Stimulated activated CD8-positive, alpha-beta memory T cell treated with anti-CD3 and anti-CD28 coated beads, Interleukin-12 subunit alpha, Interleukin-12 subunit beta, amount 100 ng/mL, for 24 hours (primary cell): ENCODE data around the gene RHBDD3.

Source experiments
- DNase-seq: peaks from one replicate; pipeline ENCODE4 v3.0.0-alpha.2; 2020; ENCODE audit errors: extremely low read depth

Gene RHBDD3

DNA sequence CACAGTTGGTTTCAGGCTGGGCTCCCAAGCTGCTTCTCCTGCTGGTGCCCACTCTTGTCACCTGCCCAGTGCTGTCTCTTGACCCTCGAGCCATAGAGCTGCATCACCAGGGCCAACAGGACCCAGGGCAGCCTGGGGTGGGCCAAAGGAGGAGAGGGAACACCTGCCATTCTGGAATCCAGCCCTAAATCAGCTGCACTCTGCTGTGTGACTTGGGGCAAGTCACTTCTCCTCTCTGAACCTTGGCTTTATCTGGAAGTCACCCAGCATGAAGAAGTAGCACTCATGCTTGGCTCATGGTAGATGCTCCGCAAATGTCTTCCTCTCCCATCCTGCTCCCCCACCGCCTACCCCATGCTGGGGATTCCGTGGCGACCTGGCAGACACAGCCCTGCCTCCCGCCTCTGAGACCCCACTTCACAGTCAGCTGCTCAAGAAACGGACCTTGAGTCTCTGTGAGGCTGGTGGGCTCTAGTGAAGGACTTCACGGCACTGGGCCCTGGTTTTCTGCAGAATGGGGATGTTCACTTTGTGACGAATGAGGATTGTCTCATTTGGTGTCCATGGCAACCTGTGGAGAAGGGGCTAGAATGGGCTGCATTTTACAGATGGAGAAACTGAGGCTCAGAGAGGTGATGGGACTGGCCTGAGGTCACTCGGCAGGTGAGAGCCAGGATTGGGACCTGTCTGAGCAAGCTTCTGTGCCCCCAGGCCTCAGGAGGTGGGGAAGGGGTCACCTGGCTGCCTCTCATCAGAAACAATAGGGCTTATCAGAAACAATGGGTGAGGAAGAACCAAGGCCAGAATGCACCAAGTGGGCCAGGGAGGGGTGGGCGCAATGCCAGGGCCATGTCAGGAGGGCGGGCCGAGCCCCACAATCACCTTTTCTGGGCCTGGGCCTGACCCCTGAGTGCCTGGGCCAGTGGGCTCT lies 49.7 kb downstream of the RHBDD3 start:
- DNase-seq, result no peak

GRCh38 chr22:29216873-29217666 lies 50.7 kb downstream of the RHBDD3 start:
- DNase-seq, result no peak

GRCh38 chr22:29216011-29216872 lies 51.5 kb downstream of the RHBDD3 start:
- no peak for DNase-seq

DNA sequence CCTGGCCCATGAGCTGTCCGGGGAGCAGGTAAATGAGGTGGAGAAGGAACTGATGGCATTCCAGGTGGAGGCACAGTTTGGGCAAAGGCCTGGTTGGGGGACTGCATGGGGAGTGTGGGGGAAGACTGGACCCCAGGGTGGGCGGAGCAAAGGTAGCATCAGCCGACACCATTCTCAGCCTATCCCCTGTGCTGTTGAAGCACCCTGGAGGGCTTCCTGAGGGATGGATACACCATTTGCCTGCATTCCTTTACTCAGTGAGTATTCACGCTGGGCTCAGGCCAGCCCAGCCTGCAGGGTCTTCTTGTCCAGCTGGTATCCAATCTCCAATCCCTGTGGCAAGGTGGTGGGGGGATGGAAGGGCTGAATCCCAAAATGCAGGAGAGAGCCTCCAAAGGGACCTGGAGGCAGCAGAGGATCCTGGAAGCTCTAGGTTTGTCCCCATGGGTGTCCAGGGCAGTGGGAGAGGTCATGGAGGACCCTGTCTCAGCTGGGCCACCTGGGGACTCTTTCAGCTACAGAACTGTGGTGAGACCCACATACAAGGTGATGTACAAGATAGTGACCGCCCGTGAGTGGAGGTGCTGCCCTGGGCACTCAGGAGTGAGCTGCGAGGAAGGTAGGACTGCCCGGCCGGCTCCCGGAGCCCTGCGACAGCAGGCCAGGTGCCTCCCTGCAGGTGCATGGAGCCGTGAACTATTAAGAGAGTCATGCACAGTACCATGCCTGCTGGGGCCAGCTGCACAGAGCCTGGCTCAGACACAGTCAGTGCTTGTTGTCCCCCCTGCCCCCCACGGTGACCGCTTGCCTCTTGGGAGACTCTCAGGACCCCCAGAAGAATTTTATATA lies 52.5 kb downstream of the RHBDD3 start:
- DNase-seq, result no peak

GRCh38 chr22:29214232-29214631 lies 53.5 kb downstream of the RHBDD3 start:
- no peak for DNase-seq

DNA sequence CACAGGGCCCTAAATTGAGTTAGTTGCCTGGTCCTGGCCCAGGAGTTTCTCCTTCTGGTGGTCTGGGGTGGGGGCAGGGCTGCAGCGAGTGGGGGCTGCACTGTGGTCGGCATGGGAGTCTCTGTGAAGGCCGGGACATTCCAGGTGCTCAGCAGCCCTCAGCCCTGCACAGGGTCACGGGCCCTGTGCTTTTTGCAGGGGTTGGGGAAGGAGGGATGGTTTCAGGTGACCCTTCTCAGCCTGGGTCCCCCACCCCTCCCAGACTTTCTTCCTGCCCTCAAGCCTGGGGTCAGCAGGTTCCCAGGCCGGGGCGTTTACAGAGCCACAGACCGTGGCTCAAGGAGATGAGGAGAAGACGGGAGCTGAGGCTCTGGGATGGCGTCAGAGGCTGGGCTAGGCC lies 54.3 kb downstream of the RHBDD3 start:
- no peak for DNase-seq

GRCh38 chr22:29212743-29213142 lies 55.0 kb downstream of the RHBDD3 start:
- no peak for DNase-seq

DNA sequence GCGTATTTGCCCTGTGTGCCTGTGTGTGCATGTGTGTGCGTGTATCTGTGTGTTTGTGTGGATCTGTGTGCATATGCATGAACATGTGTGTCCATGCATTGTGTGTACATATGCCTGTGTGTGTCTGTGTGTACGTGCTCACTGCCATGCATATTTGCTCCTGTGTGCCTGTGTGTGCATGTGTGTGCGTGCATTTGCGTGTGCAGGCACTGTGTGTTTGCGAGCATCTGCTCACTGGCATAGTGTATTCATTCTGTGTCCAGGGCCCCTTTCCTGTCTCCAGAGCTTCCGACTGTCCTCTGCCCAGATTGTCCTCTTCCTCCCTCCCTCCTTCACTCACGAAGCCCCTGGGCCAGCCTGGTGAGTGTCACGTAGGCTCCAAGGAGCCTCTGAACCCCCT lies 56.3 kb downstream of the RHBDD3 start:
- DNase-seq, result no peak

DNA sequence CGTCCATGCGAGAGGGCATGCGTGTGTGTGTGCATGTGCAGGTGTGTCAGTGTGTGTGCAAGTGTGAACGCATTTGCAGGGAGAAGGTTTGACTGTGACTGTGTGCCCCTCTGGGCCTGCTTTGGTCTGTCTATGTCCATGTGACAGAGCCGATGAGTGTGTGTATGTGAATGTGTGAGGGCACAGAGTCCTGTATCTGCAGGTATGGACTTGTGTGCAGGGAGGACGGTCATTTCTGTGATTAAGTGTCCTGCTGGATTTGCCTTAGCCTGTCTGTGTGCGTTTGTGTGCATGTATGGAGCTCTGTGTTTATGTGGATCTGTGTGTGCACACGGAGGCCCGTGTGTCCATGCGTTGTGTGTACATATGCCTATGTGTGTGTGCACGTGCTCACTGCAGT lies 56.7 kb downstream of the RHBDD3 start:
- no peak for DNase-seq
